SW 1271 (cell line): ENCODE measurements around the gene CSRP1.
"Not testable (repeated sequence)": the region's sequence is repeated elsewhere in the genome, so short reads cannot be mapped to it uniquely, and the experiment has no call there.

ENCODE experiments used
- DNase-seq, 2 experiments: peaks; one replicate each; lab custom pipeline; 2025; lab: John Stamatoyannopoulos, UW

The CSRP1 gene

DNA sequence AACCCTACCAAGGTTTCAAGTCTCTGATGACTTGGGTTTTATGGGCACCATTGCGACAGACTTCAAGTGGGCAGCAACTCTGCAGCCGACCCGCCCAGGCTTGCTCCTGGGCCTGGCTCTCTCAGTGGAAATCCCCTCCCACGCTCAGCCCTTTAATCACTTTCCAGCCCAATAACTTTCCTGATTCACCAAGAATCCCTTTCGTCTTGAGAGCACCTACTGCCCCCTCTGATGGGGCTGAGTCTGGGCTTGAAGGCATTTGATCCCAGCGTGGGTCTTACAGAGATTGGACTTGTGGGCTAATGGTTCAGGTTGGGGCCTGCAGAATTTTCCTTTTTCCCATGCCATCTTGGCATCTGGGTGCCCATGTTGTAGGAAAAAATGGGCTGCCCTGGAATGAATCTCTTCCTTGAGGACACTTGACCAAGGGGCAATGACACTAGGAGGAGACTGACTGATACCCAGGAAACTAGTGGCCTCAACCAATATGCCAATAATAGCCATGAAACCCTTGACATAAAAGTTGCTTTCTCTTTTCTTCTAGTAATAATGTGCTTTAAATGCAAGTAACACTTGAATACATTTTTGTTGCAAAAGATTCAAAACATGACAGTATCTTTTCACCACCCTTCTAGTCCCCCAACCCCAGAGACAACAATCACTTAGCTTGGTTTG is 30.1 kb downstream of the CSRP1 start:
- no peak for DNase-seq

GRCh38 chr1:201475915-201476669 is 30.8 kb downstream of the CSRP1 start:
- DNase-seq: no peak

- no peak for DNase-seq
These were observed 31.8 kb downstream of the CSRP1 start for GRCh38 chr1:201475130-201475529.

- no peak for DNase-seq
These were observed 33.6 kb downstream of the CSRP1 start for GRCh38 chr1:201473296-201473695.

GRCh38 chr1:201472321-201472720 is 34.6 kb downstream of the CSRP1 start:
- not testable (repeated sequence) for DNase-seq

DNA sequence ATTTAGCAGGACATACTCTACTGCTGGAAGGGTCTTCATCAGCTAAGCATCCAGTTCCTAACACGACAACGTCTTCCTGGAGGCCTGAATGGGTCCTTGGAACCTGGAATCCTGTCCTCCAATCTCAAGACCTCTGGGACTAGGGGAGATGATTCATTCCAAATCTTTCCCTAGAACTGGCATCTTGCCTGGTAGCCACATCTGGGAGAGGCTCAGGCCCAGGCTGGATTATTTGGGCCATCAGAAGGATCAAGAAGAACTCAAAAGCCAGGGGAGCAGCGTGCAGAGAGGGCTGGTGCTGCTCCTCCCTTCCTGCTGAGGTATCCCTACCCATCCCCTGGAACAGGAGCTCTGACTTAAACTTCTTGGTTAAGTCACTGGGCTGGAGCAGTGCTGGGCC is 35.2 kb downstream of the CSRP1 start:
- DNase-seq: no peak

DNA sequence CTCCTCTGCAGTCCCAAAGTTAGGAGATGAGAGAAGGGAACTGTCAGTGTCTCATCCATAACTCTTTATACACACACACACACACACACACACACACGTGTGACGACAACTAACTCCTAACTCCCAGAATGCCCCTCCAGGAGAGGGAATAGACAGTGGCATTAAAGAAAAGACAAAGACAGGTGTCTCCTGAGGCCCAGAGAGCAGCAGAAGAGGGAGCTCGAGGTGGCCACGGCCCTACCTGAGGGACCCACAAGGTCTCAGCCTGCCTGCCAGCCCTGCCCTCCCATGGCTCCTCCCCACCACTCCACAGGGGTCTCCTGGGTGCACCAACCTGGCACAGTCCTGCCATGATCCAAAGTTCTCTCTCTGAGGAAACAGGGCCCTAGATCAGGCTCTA is 36.3 kb downstream of the CSRP1 start:
- no peak for DNase-seq

DNA sequence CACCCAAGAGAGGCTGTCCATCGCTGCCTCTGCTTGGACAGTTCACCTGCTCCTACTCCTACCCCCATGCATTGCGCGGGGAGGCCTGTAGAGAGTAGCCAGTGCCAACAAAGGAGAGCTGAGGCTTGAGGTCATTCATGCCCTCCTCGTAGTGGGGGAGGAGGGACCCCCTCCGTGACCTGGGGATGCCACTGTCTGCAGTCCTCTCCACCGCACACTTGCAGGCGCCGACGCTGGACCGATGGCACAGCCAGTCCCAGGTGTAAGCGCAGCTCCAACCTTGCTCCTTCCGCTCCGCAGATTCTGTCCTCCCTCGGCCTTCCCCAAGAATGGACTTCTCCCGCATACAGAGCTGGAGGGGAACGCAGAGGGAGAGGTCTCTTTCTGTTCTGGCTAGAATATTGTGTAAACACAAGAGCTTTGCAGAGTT is 37.3 kb downstream of the CSRP1 start:
- DNase-seq: no peak

GRCh38 chr1:201468844-201469644 is 37.9 kb downstream of the CSRP1 start, which contains the start of gene PHLDA3:
PHLDA3 (minus strand) TSS chr1:201469188; CDS start chr1:201468786, 402 bp downstream.
- DNase-seq: no peak

GRCh38 chr1:201468501-201468843 is 38.5 kb downstream of the CSRP1 start:
- DNase-seq: no peak

DNA sequence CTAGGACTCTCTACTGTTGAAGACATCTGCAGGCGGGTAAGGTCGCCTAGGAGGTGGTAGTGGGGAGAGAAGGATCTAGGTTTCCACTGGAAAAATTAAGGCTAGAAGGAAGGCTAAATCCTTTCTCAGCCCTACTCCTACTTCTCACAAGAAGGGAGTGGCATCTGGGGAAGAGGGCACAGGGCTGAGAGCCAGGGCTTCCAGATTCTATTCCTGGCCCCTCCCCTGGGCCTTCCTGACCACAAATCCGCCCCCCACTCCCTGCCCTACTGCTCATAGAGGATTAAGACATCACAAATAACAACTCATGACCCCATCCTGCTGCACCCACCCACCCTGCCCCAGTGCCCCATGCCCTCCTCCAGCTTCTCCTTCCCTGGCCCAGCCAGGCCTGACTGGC is 40.4 kb downstream of the CSRP1 start:
- DNase-seq: no peak

DNA sequence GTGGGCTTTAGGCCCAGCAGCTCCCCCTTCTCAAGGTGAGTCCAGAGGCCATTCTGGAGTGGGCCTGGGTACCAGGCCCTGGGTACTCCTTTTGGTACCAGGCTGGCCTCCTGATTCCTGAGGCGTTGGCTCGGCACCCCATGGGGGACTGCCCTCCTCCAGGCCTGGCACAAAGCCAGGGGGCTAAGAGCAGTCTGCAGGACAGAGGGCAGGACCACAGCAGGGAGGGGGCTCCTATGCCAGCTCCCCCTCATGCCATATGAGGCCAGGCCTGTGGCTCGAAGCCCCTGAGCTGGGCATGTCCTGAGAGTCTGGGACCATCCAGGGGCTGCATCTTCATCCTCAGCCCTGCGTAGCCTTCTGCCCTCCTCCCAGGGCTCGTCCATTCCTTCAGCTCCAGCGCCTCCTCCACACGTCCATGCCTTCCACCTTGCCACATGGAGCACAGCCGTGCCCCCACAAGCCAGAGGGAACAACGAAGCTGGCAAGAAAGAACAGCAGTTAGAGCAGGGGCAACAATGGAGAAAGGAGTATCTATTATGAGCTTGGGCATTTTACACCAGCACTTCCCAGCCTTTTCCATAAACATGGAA is 41.1 kb downstream of the CSRP1 start:
- no peak for DNase-seq

GRCh38 chr1:201463071-201463552 is 43.8 kb downstream of the CSRP1 start:
- no peak for DNase-seq

DNA sequence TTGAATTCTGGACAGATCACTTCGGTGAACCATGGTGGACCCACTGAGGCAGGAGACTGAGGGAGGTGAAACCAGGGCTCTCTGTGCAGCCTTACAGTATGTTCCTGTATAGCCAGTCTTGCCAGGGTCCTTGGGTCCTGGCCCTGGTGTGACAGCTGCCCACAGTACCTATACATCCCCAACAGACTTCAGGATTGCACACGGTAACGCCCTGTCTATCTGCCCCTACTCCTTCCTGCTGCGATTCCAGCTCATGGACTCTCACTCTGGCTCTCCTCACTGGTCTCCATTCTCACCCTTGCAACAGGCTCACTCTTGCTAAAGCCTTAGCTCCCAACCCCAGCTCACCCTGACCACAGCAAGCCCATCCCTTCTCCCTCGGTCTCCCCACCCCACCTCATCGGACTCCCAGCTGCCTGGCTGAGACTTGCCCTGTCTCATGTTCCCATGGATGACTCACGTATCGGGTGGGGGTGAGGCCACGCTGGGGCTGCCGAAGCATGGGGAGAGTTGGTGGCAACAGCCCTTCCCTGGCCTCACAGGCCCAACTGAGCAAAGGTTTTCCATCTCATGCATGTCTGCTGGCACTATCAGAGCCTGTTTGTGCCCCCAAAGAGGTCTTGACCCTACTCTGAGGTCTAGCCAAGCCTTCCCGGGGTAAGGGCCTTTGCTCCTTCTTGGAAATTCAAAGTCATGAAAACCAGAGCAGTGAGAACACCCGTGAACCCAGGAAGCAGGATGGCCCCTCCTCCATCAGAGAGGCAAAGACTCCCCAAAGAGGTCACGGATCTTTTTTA is 45.1 kb downstream of the CSRP1 start:
- DNase-seq: no peak

DNA sequence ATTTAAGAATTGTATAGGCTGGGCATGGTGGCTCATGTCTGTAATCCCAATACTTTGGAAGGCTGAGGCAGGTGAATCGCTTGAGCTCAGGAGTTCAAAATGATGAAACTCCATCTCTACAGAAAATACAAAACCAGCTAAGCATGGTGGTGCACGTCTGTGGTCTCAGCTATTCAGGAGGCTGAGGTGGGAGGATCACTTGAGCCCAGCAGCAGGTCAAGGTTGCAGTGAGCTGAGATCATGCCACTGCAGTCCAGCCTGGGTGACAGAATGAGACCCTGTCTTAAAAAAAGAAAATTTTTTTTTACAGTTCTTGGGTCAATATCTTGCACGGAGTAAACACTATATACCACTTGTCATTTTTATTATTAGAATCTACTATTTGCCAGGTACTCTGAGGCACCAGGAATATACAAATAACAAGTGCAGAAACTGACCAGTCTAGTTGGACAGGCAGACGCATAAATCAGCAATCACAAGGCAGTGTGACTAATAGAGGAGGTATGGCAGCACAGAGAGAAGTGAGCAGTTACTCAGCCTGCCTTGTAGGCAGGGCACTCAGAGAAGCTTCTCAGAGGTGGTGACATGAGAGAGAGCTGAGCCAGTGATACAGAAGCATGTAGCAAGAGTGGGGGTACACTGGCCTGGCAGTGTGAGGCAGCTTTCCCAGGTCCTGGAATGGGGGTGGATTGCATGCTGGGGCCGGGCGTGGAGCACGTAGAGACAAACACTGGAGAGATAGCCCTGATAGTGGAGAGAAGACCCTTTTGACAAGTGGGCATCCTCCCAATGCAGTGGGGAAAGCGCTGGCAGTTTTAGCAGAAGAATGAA is 45.9 kb downstream of the CSRP1 start:
- peak; percentile 37 to 76 for DNase-seq

DNA sequence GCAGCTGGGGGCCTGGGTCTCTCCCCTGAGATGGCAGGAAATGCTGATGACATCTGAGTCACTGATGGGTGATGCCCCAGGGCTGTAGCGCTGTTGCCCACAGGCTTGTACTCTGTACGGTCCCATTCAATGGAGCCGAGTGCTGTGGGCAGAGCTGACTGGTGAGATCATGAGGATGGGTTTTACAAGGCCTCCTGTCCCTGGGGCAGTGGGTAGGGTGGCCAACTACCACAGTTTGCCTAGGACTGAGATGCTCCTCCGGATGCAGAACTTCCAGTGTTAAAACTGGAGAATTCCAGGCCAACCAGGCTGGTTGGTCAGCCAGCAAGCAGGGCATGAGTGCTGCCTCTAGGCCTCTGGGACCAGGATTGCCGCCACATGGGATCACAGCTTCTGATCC is 47.1 kb downstream of the CSRP1 start:
- DNase-seq: no peak

DNA sequence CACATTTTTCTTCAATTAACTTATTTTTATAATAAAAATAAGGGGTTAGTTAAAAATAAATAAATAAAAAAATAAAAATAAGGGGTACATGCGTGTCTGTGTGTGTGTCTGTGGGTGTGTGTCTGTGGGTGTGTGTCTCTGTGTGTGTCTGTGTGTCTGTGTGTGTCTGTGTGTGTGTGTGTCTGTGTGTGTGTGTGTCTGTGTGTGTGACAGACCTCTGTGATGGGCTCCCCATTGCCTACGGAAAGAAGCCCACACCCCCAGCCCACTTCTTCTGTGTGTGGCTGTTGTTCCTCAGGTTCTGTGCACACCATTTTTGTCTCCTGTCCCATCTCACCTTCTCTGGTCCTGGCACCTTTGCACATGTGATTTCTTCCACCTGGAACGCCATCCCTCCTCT is 47.9 kb downstream of the CSRP1 start:
- no peak for DNase-seq

DNA sequence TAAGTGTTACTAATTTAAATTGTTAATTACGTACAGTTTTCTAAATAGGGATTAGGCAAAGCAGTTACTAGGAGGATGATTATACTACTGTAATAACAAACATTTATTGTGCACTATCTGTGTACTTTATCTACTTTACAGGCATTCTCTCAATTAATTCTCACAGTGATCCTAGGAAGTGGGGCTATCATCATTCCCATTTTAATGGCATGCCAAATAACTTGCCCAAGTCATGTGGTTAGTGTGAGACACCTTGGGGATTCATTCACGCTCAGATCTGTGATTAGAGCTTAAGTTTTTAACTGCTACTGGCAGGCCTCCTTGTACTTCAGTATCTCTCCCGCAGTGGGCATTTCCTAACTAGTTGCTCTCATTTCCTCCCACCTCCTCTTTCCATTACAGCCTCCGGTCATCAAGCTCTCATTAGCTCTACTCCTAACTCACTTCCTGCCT is 49.4 kb downstream of the CSRP1 start:
- DNase-seq: no peak

DNA sequence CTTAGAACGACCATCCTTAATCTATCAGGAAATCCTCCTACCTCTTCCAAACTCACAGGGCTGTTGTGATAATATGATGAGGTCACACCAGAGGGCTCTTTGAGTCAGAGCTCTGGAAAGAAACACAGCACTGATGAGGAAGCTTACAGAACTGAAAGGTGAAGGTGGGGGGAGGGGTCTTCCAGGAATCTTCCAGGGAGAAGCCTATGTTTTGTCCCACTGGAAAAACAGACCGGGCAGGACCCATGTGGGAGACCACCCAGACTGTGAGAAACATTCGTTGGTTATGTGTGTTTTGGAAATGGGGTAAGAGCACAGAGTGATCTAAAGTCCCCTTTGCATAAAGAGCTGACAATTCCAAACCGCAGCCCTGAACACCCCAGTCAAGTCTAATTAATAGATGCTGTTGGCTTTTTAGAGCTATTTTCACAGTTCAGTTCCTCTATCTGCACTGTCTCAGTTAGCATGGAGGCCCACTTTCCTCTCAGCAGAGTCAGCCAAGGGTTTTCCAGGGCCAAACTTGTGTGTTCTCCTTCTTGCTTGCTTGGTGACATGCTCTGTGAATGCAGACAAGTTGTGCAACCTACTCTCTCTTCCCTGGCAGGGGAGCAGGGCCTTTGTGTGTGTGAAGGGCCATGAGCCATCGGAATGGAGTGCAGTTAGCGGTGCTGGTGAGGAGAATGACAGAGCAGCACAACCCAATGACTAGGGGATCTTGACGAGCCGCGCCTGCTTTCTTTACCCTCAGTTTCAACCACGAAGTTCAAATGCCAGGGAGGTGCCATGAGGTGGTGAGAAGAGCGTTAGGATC is 50.2 kb downstream of the CSRP1 start:
- DNase-seq: no peak

DNA sequence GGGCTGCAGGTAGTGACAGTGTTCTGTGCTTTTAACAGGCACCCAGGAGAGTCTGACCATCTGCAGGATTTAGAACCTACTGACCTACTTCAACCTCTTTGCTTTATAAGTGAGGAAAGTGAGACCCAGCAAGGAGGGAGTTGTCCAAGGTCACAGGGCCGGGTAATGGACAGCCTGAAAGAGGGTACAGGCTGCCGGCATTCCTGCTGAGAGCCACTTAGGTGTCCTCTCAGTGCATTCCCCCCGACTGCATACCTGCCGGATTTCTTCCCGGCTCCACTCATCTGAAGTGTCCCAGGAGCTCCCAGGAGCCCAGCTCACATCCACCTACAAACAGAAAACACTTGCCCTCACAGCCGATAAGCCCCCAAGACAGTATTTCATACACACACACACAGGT is 51.8 kb downstream of the CSRP1 start:
- no peak for DNase-seq
